Thyroid gland (tissue), 4 donors: ENCODE results near the gene KRTAP9-3.

Experiments
- CTCF ChIP-seq, 6 experiments: fragments of 200-600 bp in 3 of 6; fragments of 450-650 bp in 3 of 6; sonication (generic) in 3 of 6; IDR thresholded peaks; one replicate each; pipeline ENCODE4 v1.5.1; 2016 to 2019; ENCODE audit warnings: antibody characterized with exemption in 6 of 6, mild to moderate bottlenecking in 2 of 6, inconsistent platforms in 1 of 6, moderate library complexity in 1 of 6
- POLR2A ChIP-seq, 2 donors: fragments of 450-650 bp; IDR thresholded peaks; one replicate each; pipeline ENCODE4 v1.6.1; 2017; ENCODE audit warnings: antibody characterized with exemption in 2 of 2, mild to moderate bottlenecking in 2 of 2, moderate library complexity in 1 of 2

- TF ChIP-seq POLR2A (IDR thresholded peaks at IDR 0.05), result no peak
- TF ChIP-seq CTCF (IDR thresholded peaks at IDR 0.05), result no peak
Measured at GRCh38 chr17:41223821-41224220, 8.4 kb upstream of the KRTAP9-3 start.
